ENCODE measurements around the gene LCN12. TPM values are rescaled to one million over a fixed set of nuclear protein-coding genes. Genes with fewer than 3 reads are reported as not detected.
A peak's percentile ranks its signal among the peaks of the same experiment; 100 is the strongest.

LCN12 gene
- total and polyA plus RNA-seq, 2 donors from 2014 or later: 35.5 to 42.9 TPM

DNA sequence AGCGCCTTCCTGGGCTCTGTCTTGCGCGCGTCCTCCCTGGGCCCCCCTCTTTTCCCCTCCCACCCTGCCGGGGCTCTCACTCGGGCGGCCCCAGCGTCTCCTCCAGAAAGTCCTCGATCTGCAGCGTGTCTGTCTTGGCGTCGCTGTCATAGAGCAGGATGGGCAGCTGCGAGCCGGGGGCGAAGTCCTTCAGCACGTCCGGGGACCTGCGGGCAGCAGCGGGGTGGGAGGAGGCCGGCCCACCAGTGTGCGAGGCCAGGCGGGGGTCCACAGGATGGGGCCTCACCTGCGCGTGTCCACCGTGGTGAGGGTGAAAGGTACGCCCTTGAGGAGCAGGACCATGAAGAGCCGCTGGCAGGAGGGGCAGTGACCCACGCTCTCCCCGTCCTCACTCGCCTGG, 43.3 kb downstream of the LCN12 start:
- peaks cover 0 to 20% (median 10%) of the 10 kb centered on the region in 3 donors for H3K4me1 ChIP-seq (ENCODE audit: control insufficient read depth in 2 of 3, insufficient read depth in 2 of 3, low read depth in 1 of 3, low read length in 3 of 3)
- H3K27ac ChIP-seq (ENCODE audit: low read depth in 2 of 2, low read length in 2 of 2): no peak overlapping the region
- no peaks in the 10 kb centered on the region for H3K27me3 ChIP-seq (ENCODE audit: control insufficient read depth, insufficient read depth, low read length)
- no peak overlapping the region for H3K9ac ChIP-seq (ENCODE audit: low read length in 3 of 3)
- H3K4me3 ChIP-seq (ENCODE audit: low read length in 3 of 3): no peak overlapping the region
- FAIRE-seq: no peak
- TF ChIP-seq, protein P1, sequence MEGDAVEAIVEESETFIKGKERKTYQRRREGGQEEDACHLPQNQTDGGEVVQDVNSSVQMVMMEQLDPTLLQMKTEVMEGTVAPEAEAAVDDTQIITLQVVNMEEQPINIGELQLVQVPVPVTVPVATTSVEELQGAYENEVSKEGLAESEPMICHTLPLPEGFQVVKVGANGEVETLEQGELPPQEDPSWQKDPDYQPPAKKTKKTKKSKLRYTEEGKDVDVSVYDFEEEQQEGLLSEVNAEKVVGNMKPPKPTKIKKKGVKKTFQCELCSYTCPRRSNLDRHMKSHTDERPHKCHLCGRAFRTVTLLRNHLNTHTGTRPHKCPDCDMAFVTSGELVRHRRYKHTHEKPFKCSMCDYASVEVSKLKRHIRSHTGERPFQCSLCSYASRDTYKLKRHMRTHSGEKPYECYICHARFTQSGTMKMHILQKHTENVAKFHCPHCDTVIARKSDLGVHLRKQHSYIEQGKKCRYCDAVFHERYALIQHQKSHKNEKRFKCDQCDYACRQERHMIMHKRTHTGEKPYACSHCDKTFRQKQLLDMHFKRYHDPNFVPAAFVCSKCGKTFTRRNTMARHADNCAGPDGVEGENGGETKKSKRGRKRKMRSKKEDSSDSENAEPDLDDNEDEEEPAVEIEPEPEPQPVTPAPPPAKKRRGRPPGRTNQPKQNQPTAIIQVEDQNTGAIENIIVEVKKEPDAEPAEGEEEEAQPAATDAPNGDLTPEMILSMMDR (IDR thresholded peaks at IDR 0.05; ENCODE audit: borderline replicate concordance, extremely low read depth, insufficient read depth): no peak
- H3K36me3 ChIP-seq (ENCODE audit: control insufficient read depth in 2 of 3, insufficient read depth in 3 of 3, low read length in 3 of 3): peaks cover 0 to 5% (median 0%) of the 10 kb centered on the region in 3 donors
- H3K9me3 ChIP-seq (ENCODE audit: control insufficient read depth in 2 of 3, insufficient read depth in 1 of 3, low read length in 3 of 3): no peaks in the 10 kb centered on the region
- DNase-seq: no peak
- intact Hi-C loops (cut with DNase I): no loop called here

- Histone ChIP-seq H3K9ac (ENCODE audit: low read length in 3 of 3) (no peak overlapping the region), H3K36me3 (ENCODE audit: control insufficient read depth in 2 of 3, insufficient read depth in 3 of 3, low read length in 3 of 3) (peaks cover 0 to 5% (median 0%) of the 10 kb centered on the region in 3 donors), H3K4me1 (ENCODE audit: control insufficient read depth in 2 of 3, insufficient read depth in 2 of 3, low read depth in 1 of 3, low read length in 3 of 3) (peaks cover 0 to 20% (median 10%) of the 10 kb centered on the region in 3 donors), H3K27ac (ENCODE audit: low read depth in 2 of 2, low read length in 2 of 2) (no peak overlapping the region), H3K27me3 (ENCODE audit: control insufficient read depth, insufficient read depth, low read length) (no peaks in the 10 kb centered on the region), H3K4me3 (ENCODE audit: low read length in 3 of 3) (no peak overlapping the region), H3K9me3 (ENCODE audit: control insufficient read depth in 2 of 3, insufficient read depth in 1 of 3, low read length in 3 of 3) (no peaks in the 10 kb centered on the region)
- TF ChIP-seq, protein P1 (IDR thresholded peaks at IDR 0.05; ENCODE audit: borderline replicate concordance, extremely low read depth, insufficient read depth): no peak
- intact Hi-C loops (cut with DNase I): no loop called here
- FAIRE-seq (no peak), DNase-seq (no peak)
Measured at GRCh38 chr9:136995772-136996311, 43.8 kb downstream of the LCN12 start.

DNA sequence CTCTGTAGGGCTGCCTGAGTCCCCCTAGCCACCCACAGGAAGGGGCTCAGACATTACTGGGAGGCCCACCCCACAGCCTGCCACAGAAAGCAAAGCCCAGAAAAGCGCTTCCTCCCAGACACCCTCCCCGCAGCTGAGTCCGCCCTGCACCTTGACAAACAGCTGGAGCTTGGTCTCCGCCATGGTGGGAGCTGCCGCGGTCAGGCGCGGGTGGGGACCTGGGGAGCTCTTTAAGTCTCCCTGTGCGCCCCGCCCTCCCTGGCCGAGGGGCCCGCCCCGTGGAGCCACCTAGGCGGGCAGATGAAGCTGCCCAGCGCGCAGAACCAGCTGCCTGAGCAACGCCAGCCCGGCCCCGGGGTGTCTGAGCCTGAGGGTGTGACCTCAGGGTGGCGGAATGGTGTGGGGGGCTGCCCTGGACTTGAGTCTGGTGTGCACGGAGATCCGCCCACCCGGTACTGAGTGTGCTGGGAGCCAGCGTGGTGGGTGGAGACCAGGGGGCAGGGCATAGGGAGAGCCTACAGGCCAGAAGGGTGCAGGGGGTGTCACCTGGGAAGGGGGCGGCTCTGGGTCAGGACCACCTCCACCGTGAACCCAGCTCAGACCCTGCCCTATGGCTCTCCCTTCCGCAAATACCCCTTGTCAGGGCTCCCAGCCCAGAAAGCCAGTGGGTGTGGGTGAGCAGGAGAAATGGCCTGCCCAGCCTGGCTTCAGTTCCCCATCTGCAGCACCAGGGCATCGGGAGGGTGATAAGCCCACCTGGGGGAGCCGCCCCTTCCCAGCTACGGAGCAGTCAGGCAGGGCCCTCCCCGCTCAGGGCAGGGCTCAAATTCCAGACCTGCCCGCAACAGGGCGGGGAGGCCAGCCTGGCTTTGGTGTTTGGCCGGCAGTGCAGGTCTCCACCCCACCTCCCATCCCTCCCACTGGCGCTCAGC, 44.6 kb downstream of the LCN12 start, which contains the start of gene CLIC3:
TSS of gene CLIC3 (minus strand) at position 208 of the 932 bp plus-strand sequence. CDS start at position 183, 25 bp downstream.
- DNase-seq (peak in 2 of 5 donors; percentile 32 to 75), FAIRE-seq (no peak)
- peaks cover 0 to 20% (median 10%) of the 10 kb centered on the region in 3 donors for H3K4me1 ChIP-seq (ENCODE audit: control insufficient read depth in 2 of 3, insufficient read depth in 2 of 3, low read depth in 1 of 3, low read length in 3 of 3)
- H3K9ac ChIP-seq (ENCODE audit: low read length in 3 of 3): no peak within 1 kb of the TSS
- no peak within 1 kb of the TSS for H3K4me3 ChIP-seq (ENCODE audit: low read length in 3 of 3)
- H3K36me3 ChIP-seq (ENCODE audit: control insufficient read depth in 2 of 3, insufficient read depth in 3 of 3, low read length in 3 of 3): peaks cover 0 to 5% (median 0%) of the 10 kb centered on the region in 3 donors
- H3K9me3 ChIP-seq (ENCODE audit: control insufficient read depth in 2 of 3, insufficient read depth in 1 of 3, low read length in 3 of 3): no peaks in the 10 kb centered on the region
- TF ChIP-seq, protein P1 (IDR thresholded peaks at IDR 0.05; ENCODE audit: borderline replicate concordance, extremely low read depth, insufficient read depth): no peak
- no peak within 1 kb of the TSS for H3K27ac ChIP-seq (ENCODE audit: low read depth in 2 of 2, low read length in 2 of 2)
- intact Hi-C loops (cut with DNase I): no loop called here
- H3K27me3 ChIP-seq (ENCODE audit: control insufficient read depth, insufficient read depth, low read length): no peaks in the 10 kb centered on the region

All from kidney (tissue), 14 donors.